H1 (cell line): ENCODE data around the gene KCTD2. TPM values are rescaled to one million over a fixed set of nuclear protein-coding genes. Genes with fewer than 3 reads are reported as not detected.

ENCODE experiments used
- CTCF ChIA-PET: fragments of 300-600 bp; sonication (Branson Sonifier 250); formaldehyde crosslinking; loops from one replicate; lab custom pipeline; 2021; ENCODE audit not compliant: partially characterized antibody; lab: Charles Lee
- POLR2A ChIA-PET: fragments of 300-600 bp; sonication (Branson Sonifier 250); formaldehyde crosslinking; loops from one replicate; lab custom pipeline; 2021; ENCODE audit warnings: inconsistent platforms; ENCODE audit not compliant: partially characterized antibody; lab: Charles Lee
- DNase-seq, 2 experiments: peaks; one replicate each; pipeline versions ENCODE4 v3.0.0 to v3.0.0-alpha.2; 2010 to 2022; ENCODE audit warnings: low spot score in 2 of 2, low read depth in 1 of 2, mixed read lengths in 1 of 2
- FAIRE-seq: peaks from 2 replicates; lab custom pipeline; 2011; peaks lifted over from hg19 to GRCh38; lab: Jason Lieb, UNC
- H2AFZ ChIP-seq: 2 replicates; pipeline ENCODE4 v1.8.1; 2012; ENCODE audit warnings: low read length, inconsistent platforms
- H2AK5ac ChIP-seq: 2 replicates; pipeline ENCODE4 v1.6.1; 2013; ENCODE audit warnings: low read depth, low read length
- H2BK120ac ChIP-seq: replicated peaks from 2 replicates; pipeline ENCODE3; 2013; ENCODE audit warnings: low read depth, low read length, inconsistent platforms
- H2BK12ac ChIP-seq: 2 replicates; pipeline ENCODE4 v1.6.1; 2013; ENCODE audit warnings: low read depth, low read length
- H2BK15ac ChIP-seq: 2 replicates; pipeline ENCODE4 v1.6.1; 2013; ENCODE audit warnings: low read length
- H2BK20ac ChIP-seq: 2 replicates; pipeline ENCODE4 v1.6.1; 2013; ENCODE audit warnings: low read length
- H2BK5ac ChIP-seq: 2 replicates; pipeline ENCODE4 v1.6.1; 2013; ENCODE audit warnings: low read depth, low read length
- H3K14ac ChIP-seq: 2 replicates; pipeline ENCODE4 v1.6.1; 2013; ENCODE audit warnings: inconsistent platforms; ENCODE audit not compliant: insufficient read length
- H3K18ac ChIP-seq: 2 replicates; pipeline ENCODE4 v1.6.1; 2013; ENCODE audit warnings: low read length; ENCODE audit errors: extremely low read depth
- H3K23ac ChIP-seq: 2 replicates; pipeline ENCODE4 v1.6.1; 2013; ENCODE audit warnings: inconsistent platforms; ENCODE audit not compliant: insufficient read length
- H3K23me2 ChIP-seq: 2 replicates; pipeline ENCODE4 v1.6.1; 2013; ENCODE audit warnings: low read depth, low read length
- H3K27ac ChIP-seq: 2 replicates; pipeline ENCODE4 v1.6.1; 2011; ENCODE audit warnings: low read depth, low read length, inconsistent platforms
- H3K27me3 ChIP-seq, 4 experiments: replicated peaks in 1 of 4; 1 replicate in 1 of 4; 2 replicates in 3 of 4; pipeline versions ENCODE4 v1.6.1 to v1.8.1; 2011 to 2013; ENCODE audit warnings: low read length in 3 of 4, mild to moderate bottlenecking in 3 of 4, inconsistent platforms in 2 of 4, mixed read lengths in 2 of 4, moderate library complexity in 1 of 4; ENCODE audit not compliant: control insufficient read depth in 3 of 4, insufficient read depth in 3 of 4; ENCODE audit errors: extremely low read depth in 1 of 4
- H3K36me3 ChIP-seq, 4 experiments: 2 replicates each; pipeline versions ENCODE4 v1.6.1 to v1.8.1; 2011 to 2013; ENCODE audit warnings: mild to moderate bottlenecking in 4 of 4, low read length in 3 of 4, moderate library complexity in 2 of 4, control low read depth in 1 of 4, inconsistent platforms in 1 of 4; ENCODE audit not compliant: insufficient read depth in 4 of 4, control insufficient read depth in 2 of 4
- H3K4ac ChIP-seq: replicated peaks from 2 replicates; pipeline ENCODE3; 2013; ENCODE audit warnings: low read length, low read depth, mixed read lengths, inconsistent platforms; ENCODE audit not compliant: insufficient read length
- H3K4me1 ChIP-seq, 4 experiments: replicated peaks in 1 of 4; 1 replicate in 1 of 4; 2 replicates in 3 of 4; pipeline versions ENCODE4 v1.6.1 to v1.8.1; 2011 to 2013; ENCODE audit warnings: low read length in 3 of 4, inconsistent platforms in 2 of 4, mixed read lengths in 1 of 4; ENCODE audit not compliant: insufficient read depth in 4 of 4, control insufficient read depth in 3 of 4
- H3K4me2 ChIP-seq, 2 experiments: 2 replicates each; pipeline versions ENCODE4 v1.6.1 to v1.8.1; 2011 to 2013; ENCODE audit warnings: low read depth in 2 of 2, low read length in 2 of 2, control low read depth in 1 of 2, inconsistent platforms in 1 of 2, mild to moderate bottlenecking in 1 of 2; ENCODE audit not compliant: insufficient read depth in 1 of 2
- H3K4me3 ChIP-seq, 4 experiments: fragments of 200-600, 300-600 bp in 1 of 4; sonication (generic), shearing (Covaris generic), sonication (Bioruptor Twin) in 1 of 4; 2 replicates each; pipeline versions ENCODE4 v1.5.1 to v1.8.1; 2011 to 2016; ENCODE audit warnings: low read length in 4 of 4, low read depth in 3 of 4, control low read depth in 2 of 4, inconsistent platforms in 2 of 4, mild to moderate bottlenecking in 2 of 4, mixed read lengths in 1 of 4, moderate library complexity in 1 of 4; ENCODE audit not compliant: insufficient read depth in 2 of 4; ENCODE audit errors: extremely low read depth in 1 of 4
- H3K56ac ChIP-seq: replicated peaks from 2 replicates; pipeline ENCODE3; 2013; ENCODE audit warnings: low read depth, mild to moderate bottlenecking, mixed read lengths, low read length, inconsistent platforms; ENCODE audit not compliant: insufficient read length
- H3K79me1 ChIP-seq: 2 replicates; pipeline ENCODE4 v1.6.1; 2013; ENCODE audit warnings: low read depth, low read length, control low read depth
- H3K79me2 ChIP-seq, 2 experiments: 2 replicates each; pipeline versions ENCODE4 v1.6.1 to v1.8.1; 2012 to 2013; ENCODE audit warnings: low read length in 2 of 2, mild to moderate bottlenecking in 2 of 2, inconsistent platforms in 1 of 2; ENCODE audit not compliant: insufficient read depth in 2 of 2, control insufficient read depth in 1 of 2
- H3K9ac ChIP-seq, 4 experiments: replicated peaks in 1 of 4; 1 replicate in 1 of 4; 2 replicates in 3 of 4; pipeline versions ENCODE4 v1.6.1 to v1.8.1; 2011 to 2013; ENCODE audit warnings: low read depth in 3 of 4, low read length in 3 of 4, control low read depth in 2 of 4, mild to moderate bottlenecking in 2 of 4, moderate library complexity in 2 of 4, inconsistent platforms in 1 of 4; ENCODE audit errors: extremely low read depth in 1 of 4
- H3K9me3 ChIP-seq, 2 experiments: 2 replicates each; pipeline versions ENCODE4 v1.6.1 to v1.8.1; 2012 to 2013; ENCODE audit warnings: mild to moderate bottlenecking in 2 of 2, moderate library complexity in 2 of 2, control low read depth in 1 of 2, inconsistent platforms in 1 of 2, low read depth in 1 of 2, low read length in 1 of 2, mixed read lengths in 1 of 2; ENCODE audit not compliant: insufficient read depth in 2 of 2
- H4K20me1 ChIP-seq, 2 experiments: replicated peaks in 1 of 2; 2 replicates each; pipeline versions ENCODE3 to v1.8.1; 2011 to 2013; ENCODE audit warnings: inconsistent platforms in 2 of 2, low read length in 2 of 2, mild to moderate bottlenecking in 1 of 2; ENCODE audit not compliant: insufficient read depth in 2 of 2, control insufficient read depth in 1 of 2
- H4K5ac ChIP-seq: 2 replicates; pipeline ENCODE4 v1.6.1; 2013; ENCODE audit warnings: low read length, low read depth, mixed read lengths, inconsistent platforms; ENCODE audit not compliant: insufficient read length
- H4K8ac ChIP-seq: 2 replicates; pipeline ENCODE4 v1.8.0; 2013; ENCODE audit warnings: mild to moderate bottlenecking, moderate library complexity, low read length, inconsistent platforms; ENCODE audit not compliant: insufficient read depth; ENCODE audit errors: extremely low read depth
- H4K91ac ChIP-seq: replicated peaks from 2 replicates; pipeline ENCODE3; 2013; ENCODE audit warnings: low read length, mixed read lengths, inconsistent platforms; ENCODE audit not compliant: insufficient read length
- ATF3 ChIP-seq: IDR thresholded peaks from 2 replicates; pipeline ENCODE4 v1.6.1; 2011; ENCODE audit warnings: low read depth, mild to moderate bottlenecking, low read length; ENCODE audit not compliant: insufficient read depth
- CHD2 ChIP-seq: IDR thresholded peaks from 2 replicates; pipeline ENCODE4 v1.6.1; 2012; ENCODE audit warnings: low read length, improper control_type of control experiment
- WGBS, 2 experiments: shearing (Covaris generic) in 1 of 2; methylation state at CpG; one replicate each; pipeline versions ENCODE4 v1.1.6 to v1.1.7; 2013 to 2015; ENCODE audit warnings: low lambda C conversion rate in 2 of 2, mixed read lengths in 2 of 2, inconsistent platforms in 1 of 2, low coverage in 1 of 2, missing lambda C conversion rate in 1 of 2; ENCODE audit not compliant: insufficient replicate concordance in 2 of 2, insufficient coverage in 1 of 2, insufficient read length in 1 of 2; ENCODE audit errors: extremely low coverage in 1 of 2, missing lambda C conversion rate in 1 of 2; 5-methylcytosine and 5-hydroxymethylcytosine counted together
- polyA plus RNA-seq, 7 experiments: library from polyadenylated mRNA; depleted of rRNA in 3 of 7; stranded (reverse) in 5 of 7; unstranded in 2 of 7; fragments of >200 nt in 5 of 7; fragments of 200-250 nt in 2 of 7; gene quantifications; 1 replicate in 5 of 7; 2 replicates in 1 of 7; 4 replicates in 1 of 7; pipeline versions ENCODE4 v1.2.1 to v1.2.3, GENCODE V29; 2011 to 2013; ENCODE audit warnings: missing spikeins in 2 of 7, mixed read lengths in 2 of 7
- total RNA-seq: library from RNA; stranded (reverse); fragmentation: NEBNext Ultra II Directional; extraction: Animal tissue kit (Norgen Biotek cat#: 25700); gene quantifications from 2 replicates; pipeline ENCODE4 v1.2.1, GENCODE V29; 2021

Gene KCTD2
- total and polyA plus RNA-seq, 2 of the 8 experiments (the other 6 are each of a cell fraction or from before 2014, with no cell fraction given), result 33.7 to 36.8 TPM

- Histone ChIP-seq H2BK15ac (peak overlapping the region; percentile 100), H4K8ac (no peak overlapping the region; the same call in 1 of the 2 replicates), H2BK20ac (peak overlapping the region; percentile 74; the same call in 1 of the 2 replicates), H2AK5ac (peak overlapping the region; percentile 99), H2BK12ac (peak overlapping the region; percentile 95; the same call in 1 of the 2 replicates), H3K9ac (no peak overlapping the region; a peak in 1 of 7 replicates), H3K79me2 (peaks cover 0 to 7% of the 10 kb centered on the region in 2 experiments; a peak in 2 of 4 replicates), H3K18ac (0 out of 2 replicates have a peak overlapping the region, but pooled peaks have one; percentile 22), H4K5ac (no peak overlapping the region), H3K4ac (no peak overlapping the region), H3K4me2 (peak overlapping the region; percentile 44 to 46; a peak in 3 of 4 replicates), H3K27ac (no peak overlapping the region), H3K56ac (no peak overlapping the region), H2BK5ac (peak overlapping the region; percentile 58), H3K9me3 (no peaks in the 10 kb centered on the region)
- 88% methylated on average over 10 of the region's 10 CpGs; no CpG with 5 or more reads in 1 of the 2 experiments for WGBS, 2 experiments
- CTCF ChIA-PET, result interaction anchor here (1.4 to 6.8 kb wide), 6 partner anchors 14 to 30 kb away, joined by 3 to 81 read pairs (median 8); no protein-coding TSS in a partner anchor
- POLR2A ChIA-PET, result interaction anchor here (1.0 to 1.9 kb wide), 7 partner anchors 10 to 170 kb away, joined by 3 to 10 read pairs (median 5); partner anchors contain the start of genes ARMC7, MRPL58 and MRPS7
- DNase-seq, result no peak
- TF ChIP-seq ATF3 (no peak), CHD2 (no peak)
- TF ChIP-seq, all 59 proteins: peak for 0
- Histone ChIP-seq H3K36me3 (no peaks in the 10 kb centered on the region; a peak in 1 of 8 replicates), H3K14ac (no peak overlapping the region), H2AFZ (no peak overlapping the region), H3K4me3 (no peak overlapping the region; a peak in 1 of 8 replicates), H4K91ac (peak overlapping the region; percentile 89), H3K79me1 (peaks cover 10% of the 10 kb centered on the region), H3K23me2 (peaks cover 12% of the 10 kb centered on the region), H3K27me3 (no peaks in the 10 kb centered on the region), H2BK120ac (no peak overlapping the region), H3K4me1 (peaks cover 3 to 32% (median 24%) of the 10 kb centered on the region in 4 experiments), H4K20me1 (peaks cover 0 to 5% of the 10 kb centered on the region in 2 experiments), H3K23ac (no peak overlapping the region)
- FAIRE-seq, result no peak
Measured at GRCh38 chr17:75091855-75092327, 44.9 kb downstream of the KCTD2 start.
